GM12801 (cell line): ENCODE data around the gene RNF208.

Experiments
- CTCF ChIP-seq: IDR thresholded peaks from one replicate; pipeline ENCODE4 v1.5.1; 2011; ENCODE audit warnings: control low read depth; ENCODE audit not compliant: insufficient read length; ENCODE audit errors: extremely low read depth

Gene RNF208

GRCh38 chr9:137194388-137194787 lies 27.7 kb downstream of the RNF208 start:
- TF ChIP-seq CTCF, result no peak

GRCh38 chr9:137193771-137194170 lies 28.3 kb downstream of the RNF208 start:
- TF ChIP-seq CTCF, result no peak

- TF ChIP-seq CTCF, result no peak
Observed at GRCh38 chr9:137192859-137193258, 29.2 kb downstream of the RNF208 start.

- TF ChIP-seq CTCF, result no peak
Observed at GRCh38 chr9:137192448-137192780, 29.6 kb downstream of the RNF208 start.

GRCh38 chr9:137191691-137192447 lies 30.2 kb downstream of the RNF208 start:
- no peak for TF ChIP-seq CTCF

- TF ChIP-seq CTCF, result no peak
Observed at GRCh38 chr9:137191245-137191644, 30.8 kb downstream of the RNF208 start.

- TF ChIP-seq CTCF, result no peak
Observed at GRCh38 chr9:137190315-137190856, 31.7 kb downstream of the RNF208 start.
